Activated CD8-positive, alpha-beta memory T cell treated with anti-CD3 and anti-CD28 coated beads, Interleukin-2, amount 10 ng/mL, durations not matched to agents 7 days and 5 days (primary cell): ENCODE results near the gene POMT2. TPM values are rescaled to one million over a fixed set of nuclear protein-coding genes. Genes with fewer than 3 reads are reported as not detected.
A peak's percentile ranks its signal among the peaks of the same experiment; 100 is the strongest.
"Not testable (repeated sequence)": the region's sequence is repeated elsewhere in the genome, so short reads cannot be mapped to it uniquely, and the experiment has no call there.

Source experiments
- ATAC-seq: fragments of 150-1000 bp; cut with Tn5 transposase; one replicate; pipeline ENCODE4 v1.10.0; 2021; ENCODE audit warnings: moderate library complexity
- CTCF ChIA-PET: fragments of 350-600 bp; sonication (Branson Sonifier 250); formaldehyde crosslinking; loops from one replicate; lab custom pipeline; 2021; ENCODE audit warnings: antibody characterized with exemption; lab: Charles Lee
- DNase-seq: peaks from one replicate; pipeline ENCODE4 v3.0.0-alpha.2; 2020
- H3K27ac Mint-ChIP-seq: one replicate; pipeline ENCODE4 v1.8.0; 2021; ENCODE audit warnings: mild to moderate bottlenecking, mixed read lengths
- H3K27me3 Mint-ChIP-seq: one replicate; pipeline ENCODE4 v1.8.0; 2021; ENCODE audit warnings: mixed read lengths
- H3K36me3 Mint-ChIP-seq: one replicate; pipeline ENCODE4 v1.8.0; 2021; ENCODE audit warnings: mild to moderate bottlenecking, mixed read lengths
- H3K4me1 Mint-ChIP-seq: one replicate; pipeline ENCODE4 v1.8.0; 2021; ENCODE audit warnings: mixed read lengths
- H3K4me3 Mint-ChIP-seq: one replicate; pipeline ENCODE4 v1.8.0; 2021; ENCODE audit warnings: mild to moderate bottlenecking, moderate library complexity, mixed read lengths
- H3K9me3 Mint-ChIP-seq: one replicate; pipeline ENCODE4 v1.8.0; 2022; ENCODE audit warnings: low read depth, mixed read lengths
- total RNA-seq, 2 experiments: library from RNA; stranded (reverse); gene quantifications; one replicate each; pipeline ENCODE4 v1.2.3, GENCODE V29; 2021

Gene POMT2
- total RNA-seq, 2 experiments from 2014 or later: 14.3 to 16.2 TPM

- CTCF ChIA-PET: interaction anchor here (0.8 kb wide), 1 partner anchor 21 kb away, joined by 3 read pairs; no protein-coding TSS in a partner anchor
- no peaks in the 10 kb centered on the region for H3K27me3 Mint-ChIP-seq
- H3K36me3 Mint-ChIP-seq: no peaks in the 10 kb centered on the region
- DNase-seq (no peak), ATAC-seq (no peak)
- H3K27ac Mint-ChIP-seq: peak overlapping the region; percentile 98
- no peaks in the 10 kb centered on the region for H3K9me3 Mint-ChIP-seq
- peaks cover 21% of the 10 kb centered on the region for H3K4me1 Mint-ChIP-seq
- peak overlapping the region; percentile 90 for H3K4me3 Mint-ChIP-seq
These were observed 1.7 kb upstream of the POMT2 start for GRCh38 chr14:77322250-77322902.

GRCh38 chr14:77319422-77319821 lies 1.3 kb downstream of the POMT2 start:
- ATAC-seq: no peak
- Mint-ChIP-seq H3K9me3 (no peaks in the 10 kb centered on the region), H3K4me1 (peaks cover 21% of the 10 kb centered on the region), H3K27ac (no peak overlapping the region), H3K36me3 (no peaks in the 10 kb centered on the region), H3K4me3 (no peak overlapping the region), H3K27me3 (no peaks in the 10 kb centered on the region)
- CTCF ChIA-PET: interaction anchor here (1.5 to 3.5 kb wide), 2 partner anchors 17 to 29 kb away, joined by 3 to 29 read pairs; no protein-coding TSS in a partner anchor
- no peak for DNase-seq

- ATAC-seq, H3K36me3 Mint-ChIP-seq, H3K4me3 Mint-ChIP-seq, H3K27me3 Mint-ChIP-seq, DNase-seq, H3K27ac Mint-ChIP-seq, H3K9me3 Mint-ChIP-seq: not testable (repeated sequence)
- CTCF ChIA-PET: interaction anchor here (3.5 kb wide), 1 partner anchor 16 kb away, joined by 29 read pairs; no protein-coding TSS in a partner anchor
- peaks cover 21% of the 10 kb centered on the region for H3K4me1 Mint-ChIP-seq
These were observed 1.9 kb downstream of the POMT2 start for GRCh38 chr14:77318756-77319155.

GRCh38 chr14:77318006-77318553 lies 2.6 kb downstream of the POMT2 start:
- H3K4me1 Mint-ChIP-seq: peaks cover 21% of the 10 kb centered on the region
- H3K27me3 Mint-ChIP-seq: no peaks in the 10 kb centered on the region
- no peak for DNase-seq
- H3K27ac Mint-ChIP-seq: no peak overlapping the region
- CTCF ChIA-PET: no interaction called here
- no peaks in the 10 kb centered on the region for H3K36me3 Mint-ChIP-seq
- ATAC-seq: no peak
- no peak overlapping the region for H3K4me3 Mint-ChIP-seq
- H3K9me3 Mint-ChIP-seq: no peaks in the 10 kb centered on the region

GRCh38 chr14:77316872-77317301 lies 3.8 kb downstream of the POMT2 start:
- no peaks in the 10 kb centered on the region for H3K27me3 Mint-ChIP-seq
- H3K4me1 Mint-ChIP-seq: peaks cover 13% of the 10 kb centered on the region
- no peaks in the 10 kb centered on the region for H3K9me3 Mint-ChIP-seq
- no peak overlapping the region for H3K4me3 Mint-ChIP-seq
- no peak for ATAC-seq
- no peaks in the 10 kb centered on the region for H3K36me3 Mint-ChIP-seq
- CTCF ChIA-PET: interaction anchor here (0.7 to 3.9 kb wide), 18 partner anchors 7 to 301 kb away, joined by 3 to 170 read pairs (median 6); no protein-coding TSS in a partner anchor
- DNase-seq: no peak
- H3K27ac Mint-ChIP-seq: no peak overlapping the region

GRCh38 chr14:77316195-77316505 lies 4.5 kb downstream of the POMT2 start:
- Mint-ChIP-seq H3K36me3 (no peaks in the 10 kb centered on the region), H3K27me3 (no peaks in the 10 kb centered on the region), H3K4me1 (peaks cover 11% of the 10 kb centered on the region), H3K4me3 (no peak overlapping the region), H3K27ac (no peak overlapping the region), H3K9me3 (no peaks in the 10 kb centered on the region)
- ATAC-seq (no peak), DNase-seq (no peak)
- CTCF ChIA-PET: interaction anchor here (0.6 to 3.9 kb wide), 36 partner anchors 8 to 443 kb away, joined by 3 to 170 read pairs (median 4); partner anchors contain the start of genes SAMD15 and TMED8

- DNase-seq: no peak
- H3K9me3 Mint-ChIP-seq: no peaks in the 10 kb centered on the region
- peaks cover 6% of the 10 kb centered on the region for H3K4me1 Mint-ChIP-seq
- no peak overlapping the region for H3K4me3 Mint-ChIP-seq
- H3K27me3 Mint-ChIP-seq: no peaks in the 10 kb centered on the region
- no peak overlapping the region for H3K27ac Mint-ChIP-seq
- CTCF ChIA-PET: interaction anchor here (0.8 to 3.9 kb wide), 11 partner anchors 9 to 239 kb away, joined by 3 to 170 read pairs (median 5); no protein-coding TSS in a partner anchor
- H3K36me3 Mint-ChIP-seq: no peaks in the 10 kb centered on the region
- ATAC-seq: no peak
These were observed 5.9 kb downstream of the POMT2 start for GRCh38 chr14:77314539-77315457.

- DNase-seq (no peak), ATAC-seq (no peak)
- H3K27me3 Mint-ChIP-seq: no peaks in the 10 kb centered on the region
- no peaks in the 10 kb centered on the region for H3K9me3 Mint-ChIP-seq
- H3K27ac Mint-ChIP-seq: no peak overlapping the region
- no peaks in the 10 kb centered on the region for H3K36me3 Mint-ChIP-seq
- H3K4me1 Mint-ChIP-seq: peaks cover 4% of the 10 kb centered on the region
- no peak overlapping the region for H3K4me3 Mint-ChIP-seq
- CTCF ChIA-PET: interaction anchor here (3.6 to 3.9 kb wide), 2 partner anchors 11 to 162 kb away, joined by 72 to 170 read pairs; no protein-coding TSS in a partner anchor
These were observed 6.6 kb downstream of the POMT2 start for GRCh38 chr14:77314043-77314442.

GRCh38 chr14:77313371-77313770 lies 7.3 kb downstream of the POMT2 start:
- Mint-ChIP-seq H3K27ac (no peak overlapping the region), H3K36me3 (no peaks in the 10 kb centered on the region), H3K4me3 (no peak overlapping the region), H3K4me1 (peaks cover 6% of the 10 kb centered on the region), H3K9me3 (no peaks in the 10 kb centered on the region), H3K27me3 (no peaks in the 10 kb centered on the region)
- CTCF ChIA-PET: interaction anchor here (0.9 to 3.9 kb wide), 2 partner anchors 12 to 162 kb away, joined by 4 to 72 read pairs; no protein-coding TSS in a partner anchor
- DNase-seq (no peak), ATAC-seq (no peak)

GRCh38 chr14:77311217-77311616 lies 9.5 kb downstream of the POMT2 start:
- DNase-seq: no peak
- H3K4me1 Mint-ChIP-seq: peaks cover 10% of the 10 kb centered on the region
- no peaks in the 10 kb centered on the region for H3K9me3 Mint-ChIP-seq
- CTCF ChIA-PET: no interaction called here
- ATAC-seq: no peak
- no peaks in the 10 kb centered on the region for H3K36me3 Mint-ChIP-seq
- H3K4me3 Mint-ChIP-seq: no peak overlapping the region
- no peak overlapping the region for H3K27ac Mint-ChIP-seq
- no peaks in the 10 kb centered on the region for H3K27me3 Mint-ChIP-seq

- CTCF ChIA-PET: interaction anchor here (1.2 kb wide), 1 partner anchor 157 kb away, joined by 3 read pairs; no protein-coding TSS in a partner anchor
- H3K27ac Mint-ChIP-seq: no peak overlapping the region
- no peaks in the 10 kb centered on the region for H3K9me3 Mint-ChIP-seq
- DNase-seq (no peak), ATAC-seq (no peak)
- H3K4me1 Mint-ChIP-seq: peaks cover 10% of the 10 kb centered on the region
- no peak overlapping the region for H3K4me3 Mint-ChIP-seq
- H3K36me3 Mint-ChIP-seq: no peaks in the 10 kb centered on the region
- H3K27me3 Mint-ChIP-seq: no peaks in the 10 kb centered on the region
These were observed 10.7 kb downstream of the POMT2 start for GRCh38 chr14:77310026-77310425.

- CTCF ChIA-PET: interaction anchor here (1.2 kb wide), 1 partner anchor 157 kb away, joined by 3 read pairs; no protein-coding TSS in a partner anchor
- no peak for ATAC-seq
- no peak overlapping the region for H3K4me3 Mint-ChIP-seq
- no peak for DNase-seq
- H3K9me3 Mint-ChIP-seq: no peaks in the 10 kb centered on the region
- H3K4me1 Mint-ChIP-seq: peaks cover 17% of the 10 kb centered on the region
- H3K27ac Mint-ChIP-seq: no peak overlapping the region
- H3K36me3 Mint-ChIP-seq: no peaks in the 10 kb centered on the region
- peaks cover 3% of the 10 kb centered on the region for H3K27me3 Mint-ChIP-seq
These were observed 11.6 kb downstream of the POMT2 start for GRCh38 chr14:77309131-77309530.
